ENCODE measurements around the gene GDF9.

GDF9 gene

GRCh38 chr5:132813599-132814502 is 52.4 kb downstream of the GDF9 start:
- no peaks in the 10 kb centered on the region for H3K36me3 Mint-ChIP-seq
- H3K27ac Mint-ChIP-seq: no peak overlapping the region
- DNase-seq (no peak), ATAC-seq (replicated peaks) (peak; percentile 31 to 39)
- H3K4me1 Mint-ChIP-seq: peaks cover 8 to 12% of the 10 kb centered on the region in 2 donors
- H3K9me3 Mint-ChIP-seq: no peaks in the 10 kb centered on the region
- peak overlapping the region in 1 of 2 donors; percentile 28 for H3K4me3 Mint-ChIP-seq
- H3K27me3 Mint-ChIP-seq: peaks cover 41 to 49% of the 10 kb centered on the region in 2 donors

GRCh38 chr5:132812781-132813598 is 53.3 kb downstream of the GDF9 start, which contains the start of gene SOWAHA:
Gene SOWAHA (plus strand): TSS chr5:132813302. CDS start chr5:132813622, 320 bp downstream.
- DNase-seq: no peak
- peaks cover 41 to 46% of the 10 kb centered on the region in 2 donors for H3K27me3 Mint-ChIP-seq
- H3K27ac Mint-ChIP-seq: peak within 1 kb of the TSS; percentile 20

GRCh38 chr5:132812123-132812765 is 54.0 kb downstream of the GDF9 start:
- peak overlapping the region; percentile 27 to 70 for H3K4me3 Mint-ChIP-seq
- peaks cover 45 to 48% of the 10 kb centered on the region in 2 donors for H3K27me3 Mint-ChIP-seq
- no peaks in the 10 kb centered on the region for H3K36me3 Mint-ChIP-seq
- ATAC-seq (replicated peaks) (peak; percentile 47 to 51), DNase-seq (no peak)
- H3K9me3 Mint-ChIP-seq: no peaks in the 10 kb centered on the region
- peaks cover 8 to 12% of the 10 kb centered on the region in 2 donors for H3K4me1 Mint-ChIP-seq
- H3K27ac Mint-ChIP-seq: no peak overlapping the region

More at GRCh38 chr5:132812781-132813598, 53.3 kb downstream of the GDF9 start, which contains the start of gene SOWAHA:
- Mint-ChIP-seq H3K9me3 (no peaks in the 10 kb centered on the region), H3K4me3 (peak within 1 kb of the TSS; percentile 70), H3K4me1 (peaks cover 8 to 12% of the 10 kb centered on the region in 2 donors), H3K36me3 (no peaks in the 10 kb centered on the region)
- ATAC-seq (replicated peaks): peak in 1 of 2 donors; percentile 10

All from stimulated activated naive B cell treated with anti-CD40 and anti-IgM and Interleukin-4, amounts not matched to agents 10 μg/mL and 1 μg/mL and 100 μg/mL, for 72 hours (primary cell).